GM12878 (cell line): Measurements from ENCODE around the gene DSG4. TPM values are rescaled to one million over a fixed set of nuclear protein-coding genes. Genes with fewer than 3 reads are reported as not detected.

ENCODE experiments used
- ATAC-seq: fragments of 200-7000 bp; cut with Tn5 transposase; 3 replicates; pipeline ENCODE4 v1.9.1; 2020; ENCODE audit warnings: mild to moderate bottlenecking, moderate library complexity
- BruUV-seq: library from RNA; stranded (reverse); fragments of 400-500 nt; replicated peaks from 2 replicates; lab custom pipeline; 2021; lab: Mats Ljungman, UMichigan
- CTCF ChIA-PET: fragments of 300-600 bp; sonication (Branson Sonifier 250); formaldehyde crosslinking; extraction: SDS; loops from one replicate; lab custom pipeline; 2021; ENCODE audit warnings: inconsistent platforms; lab: Yijun Ruan, JAX
- POLR2A ChIA-PET: fragments of 350-600 bp; formaldehyde crosslinking; extraction: SDS; loops from one replicate; lab custom pipeline; 2021; ENCODE audit warnings: inconsistent platforms; lab: Charles Lee
- RAD21 ChIA-PET: fragments of 300-600 bp; sonication (Branson Sonifier 250); formaldehyde crosslinking; loops from one replicate; lab custom pipeline; 2023; ENCODE audit warnings: antibody characterized with exemption; ENCODE audit not compliant: unreplicated experiment; lab: Charles Lee
- SMC1A ChIA-PET: fragments of 300-600 bp; sonication (Branson Sonifier 250); formaldehyde crosslinking; loops from one replicate; lab custom pipeline; 2023; ENCODE audit not compliant: unreplicated experiment, uncharacterized antibody; lab: Charles Lee
- DNase-seq: peaks from one replicate; pipeline ENCODE4 v3.0.0-alpha.2; 2011; ENCODE audit warnings: low read depth, low spot score
- FAIRE-seq: peaks from 3 replicates; lab custom pipeline; 2011; peaks lifted over from hg19 to GRCh38; lab: Jason Lieb, UNC
- H2AFZ ChIP-seq: 2 replicates; pipeline ENCODE4 v1.6.0; 2011; ENCODE audit warnings: low read depth, low read length, control low read depth; ENCODE audit not compliant: control insufficient read depth
- H3K27ac ChIP-seq: 2 replicates; pipeline ENCODE4 v1.5.1; 2011; ENCODE audit warnings: control low read depth; ENCODE audit not compliant: control insufficient read depth, insufficient read depth
- H3K27me3 ChIP-seq, 2 experiments: replicated peaks in 1 of 2; 2 replicates each; pipeline versions ENCODE4 v1.6.0 to v1.6.1; 2011; ENCODE audit warnings: low read length in 1 of 2; ENCODE audit not compliant: control insufficient read depth in 2 of 2, insufficient read depth in 2 of 2
- H3K36me3 ChIP-seq, 2 experiments: 2 replicates each; pipeline ENCODE4 v1.5.1; 2011; ENCODE audit warnings: low read length in 1 of 2; ENCODE audit not compliant: control insufficient read depth in 2 of 2, insufficient read depth in 2 of 2
- H3K4me1 ChIP-seq: 2 replicates; pipeline ENCODE4 v1.6.1; 2011; ENCODE audit warnings: mild to moderate bottlenecking, low read length, moderate library complexity, mixed read lengths; ENCODE audit not compliant: control insufficient read depth, insufficient read depth
- H3K4me2 ChIP-seq: 2 replicates; pipeline ENCODE4 v1.6.0; 2011; ENCODE audit warnings: control low read depth; ENCODE audit not compliant: control insufficient read depth, insufficient read depth
- H3K4me3 ChIP-seq: fragments of 200-600 bp; sonication (generic); 2 replicates; pipeline ENCODE4 v1.5.1; 2016
- H3K79me2 ChIP-seq: 2 replicates; pipeline ENCODE4 v1.6.0; 2011; ENCODE audit warnings: low read length; ENCODE audit not compliant: control insufficient read depth, insufficient read depth
- H3K9ac ChIP-seq: 2 replicates; pipeline ENCODE4 v1.8.0; 2011; ENCODE audit warnings: low read length, control low read depth, mixed read lengths; ENCODE audit not compliant: control insufficient read depth, insufficient read depth
- H3K9me3 ChIP-seq: replicated peaks from 3 replicates; pipeline ENCODE4 v1.5.1; 2011; ENCODE audit warnings: mild to moderate bottlenecking, low read length; ENCODE audit not compliant: control insufficient read depth, insufficient read depth
- H4K20me1 ChIP-seq: 2 replicates; pipeline ENCODE4 v1.6.0; 2011; ENCODE audit not compliant: control insufficient read depth, insufficient read depth
- ASH2L ChIP-seq: fragments of 300-600, 200-600 bp; sonication (generic); IDR thresholded peaks from 2 replicates; pipeline ENCODE4 v1.6.1; 2017; ENCODE audit warnings: low read depth, mild to moderate bottlenecking, borderline replicate concordance
- BCL11A ChIP-seq: IDR thresholded peaks from 2 replicates; pipeline ENCODE4 v1.6.1; 2011; ENCODE audit warnings: low read depth, low read length
- BRCA1 ChIP-seq: IDR thresholded peaks from 2 replicates; pipeline ENCODE4 v1.6.1; 2011; ENCODE audit warnings: low read depth, low read length, improper control_type of control experiment
- CBX3 ChIP-seq: fragments of 200-600 bp; sonication (generic); IDR thresholded peaks from 2 replicates; pipeline ENCODE4 v1.6.1; 2016; ENCODE audit warnings: low read depth, borderline replicate concordance
- EGR1 ChIP-seq, 2 experiments: IDR thresholded peaks; 1 replicate in 1 of 2; 2 replicates in 1 of 2; pipeline ENCODE4 v1.6.1; 2011 to 2012; ENCODE audit warnings: low read depth in 2 of 2, low read length in 2 of 2, borderline replicate concordance in 1 of 2, mild to moderate bottlenecking in 1 of 2, moderate library complexity in 1 of 2
- FOS ChIP-seq: IDR thresholded peaks from 3 replicates; pipeline ENCODE4 v1.6.1; 2011; ENCODE audit warnings: borderline replicate concordance; ENCODE audit not compliant: insufficient read length; ENCODE audit errors: extremely low read depth
- LARP7 ChIP-seq: fragments of 450-650 bp; IDR thresholded peaks from 2 replicates; pipeline ENCODE4 v1.6.1; 2017; ENCODE audit warnings: mild to moderate bottlenecking
- MYB ChIP-seq: fragments of 150-350 bp; IDR thresholded peaks from 2 replicates; pipeline ENCODE4 v1.6.1; 2014; ENCODE audit warnings: mild to moderate bottlenecking, low read depth, low read length, borderline replicate concordance
- PAX5 ChIP-seq: IDR thresholded peaks from 2 replicates; pipeline ENCODE4 v1.6.1; 2011; ENCODE audit warnings: low read depth, low read length, borderline replicate concordance
- RBBP5 ChIP-seq: fragments of 200-600 bp; sonication (generic); conservative IDR thresholded peaks from 2 replicates; pipeline ENCODE4 v1.6.1; 2016
- SMC3 ChIP-seq: IDR thresholded peaks from 2 replicates; pipeline ENCODE4 v1.6.1; 2011; ENCODE audit warnings: low read length, improper control_type of control experiment, borderline replicate concordance
- SP1 ChIP-seq: IDR thresholded peaks from one replicate; pipeline ENCODE4 v1.6.1; 2011; ENCODE audit warnings: low read depth, low read length
- TCF7 ChIP-seq: IDR thresholded peaks from 2 replicates; pipeline ENCODE4 v1.6.1; 2014; ENCODE audit warnings: antibody characterized with exemption, borderline replicate concordance
- ZNF217 ChIP-seq: fragments of 450-650 bp; IDR thresholded peaks from 2 replicates; pipeline ENCODE4 v1.6.1; 2017; ENCODE audit warnings: antibody characterized with exemption, mild to moderate bottlenecking
- in situ Hi-C: fragments of 300-500 bp; cut with MboI; formaldehyde crosslinking; loops from 9 replicates; pipeline ENCODE4 v1.14.3; 2018; ENCODE audit warnings: mixed read lengths
- intact Hi-C: fragments of 100-400 bp; cut with micrococcal nuclease; formaldehyde crosslinking; loops from one replicate; pipeline ENCODE4 v1.14.2; 2022; ENCODE audit not compliant: unreplicated experiment
- polyA plus RNA-seq, 11 experiments: library from polyadenylated mRNA; depleted of rRNA in 4 of 11; unstranded in 6 of 11; stranded (reverse) in 5 of 11; fragments of >200 nt; fragmentation: Nextera tagmentation in 4 of 11; fragmentation: Illumina TruSeq in 1 of 11; extraction: Ambion mirVana in 4 of 11; extraction: Trizol in 1 of 11; gene quantifications; 1 replicate in 1 of 11; 2 replicates in 10 of 11; pipeline versions ENCODE4 v1.2.1 to v1.2.3, GENCODE V29; 2011 to 2016; ENCODE audit warnings: inconsistent platforms in 2 of 11, missing spikeins in 2 of 11, low read depth in 1 of 11
- total RNA-seq, 4 experiments: library from RNA; depleted of rRNA in 3 of 4; stranded (reverse); fragments of >200 nt in 3 of 4; fragmentation: Illumina TruSeq in 1 of 4; extraction: Trizol in 1 of 4; gene quantifications; 2 replicates each; pipeline versions ENCODE4 v1.2.1 to v1.2.3, GENCODE V29; 2013 to 2021
- TF ChIP-seq, protein P1 (sequence below): IDR thresholded peaks from 2 replicates; pipeline ENCODE4 v1.6.1; 2011; ENCODE audit warnings: borderline replicate concordance, low read depth, mild to moderate bottlenecking, moderate library complexity, mixed read lengths, low read length; ENCODE audit not compliant: insufficient read depth; ENCODE audit errors: extremely low read length
- TF ChIP-seq, protein P2 (sequence below): IDR thresholded peaks from 2 replicates; pipeline ENCODE4 v1.6.1; 2012; ENCODE audit warnings: low read depth, low read length, improper control_type of control experiment
- TF ChIP-seq, protein P3 (sequence below): IDR thresholded peaks from 2 replicates; pipeline ENCODE4 v1.6.1; 2011; ENCODE audit warnings: mild to moderate bottlenecking, low read depth, low read length, moderate library complexity; ENCODE audit not compliant: insufficient replicate concordance
- TF ChIP-seq, protein P4 (sequence below), 3 experiments: IDR thresholded peaks in 2 of 3; conservative IDR thresholded peaks in 1 of 3; 2 replicates each; pipeline ENCODE4 v1.5.1; 2011; ENCODE audit warnings: low read depth in 3 of 3, low read length in 3 of 3, mild to moderate bottlenecking in 3 of 3, control low read depth in 2 of 3, moderate library complexity in 2 of 3, inconsistent platforms in 1 of 3, mixed read lengths in 1 of 3; ENCODE audit not compliant: control insufficient read depth in 2 of 3, insufficient read depth in 1 of 3; ENCODE audit errors: extremely low read depth in 1 of 3

DSG4 gene
- total and polyA plus RNA-seq, 10 of the 15 experiments (the other 5 are each of a cell fraction or from before 2014, with no cell fraction given) = 0.07 to 0.59 (median 0.17) TPM; not detected in 1

DNA sequence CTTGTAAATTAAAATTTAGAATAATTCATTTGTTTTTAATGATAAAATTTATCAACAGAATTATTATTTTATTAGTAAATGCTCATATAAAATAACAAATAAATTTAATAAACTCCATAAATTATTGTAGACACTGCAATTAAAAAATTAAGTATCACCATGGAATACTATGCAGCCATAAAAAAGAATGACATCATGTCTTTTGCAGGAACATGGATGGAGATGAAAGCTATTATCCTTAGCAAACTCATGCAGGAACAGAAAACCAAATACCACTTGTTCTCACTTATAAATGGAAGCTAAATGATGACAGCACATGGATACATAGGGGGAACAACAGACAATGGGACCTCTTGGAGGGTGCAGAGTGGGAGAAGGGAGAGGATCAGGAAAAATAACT, 41.3 kb downstream of the DSG4 start:
- ChIA-PET SMC1A (interaction anchor here (0.9 to 1.0 kb wide), 2 partner anchors 13 to 83 kb away, joined by 3 to 5 read pairs; no protein-coding TSS in a partner anchor), CTCF (interaction anchor here (0.6 to 2.7 kb wide), 3 partner anchors 7 to 250 kb away, joined by 3 to 8 read pairs (median 3); no protein-coding TSS in a partner anchor), RAD21 (no interaction called here), POLR2A (no interaction called here)
- intact Hi-C loops = no loop called here
- Histone ChIP-seq H3K4me1 (no peaks in the 10 kb centered on the region), H4K20me1 (no peaks in the 10 kb centered on the region), H3K79me2 (no peaks in the 10 kb centered on the region), H3K4me3 (no peak overlapping the region), H3K9ac (no peak overlapping the region), H2AFZ (no peak overlapping the region), H3K36me3 (no peaks in the 10 kb centered on the region), H3K4me2 (no peak overlapping the region), H3K9me3 (no peaks in the 10 kb centered on the region), H3K27ac (no peak overlapping the region), H3K27me3 (no peaks in the 10 kb centered on the region)
- ATAC-seq = no peak
- DNase-seq = no peak
- in situ Hi-C loops = no loop called here
- FAIRE-seq = no peak
- no TSS peak for BruUV-seq
- TF ChIP-seq, protein P1, sequence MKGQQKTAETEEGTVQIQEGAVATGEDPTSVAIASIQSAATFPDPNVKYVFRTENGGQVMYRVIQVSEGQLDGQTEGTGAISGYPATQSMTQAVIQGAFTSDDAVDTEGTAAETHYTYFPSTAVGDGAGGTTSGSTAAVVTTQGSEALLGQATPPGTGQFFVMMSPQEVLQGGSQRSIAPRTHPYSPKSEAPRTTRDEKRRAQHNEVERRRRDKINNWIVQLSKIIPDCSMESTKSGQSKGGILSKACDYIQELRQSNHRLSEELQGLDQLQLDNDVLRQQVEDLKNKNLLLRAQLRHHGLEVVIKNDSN = no peak
- TF ChIP-seq LARP7 (no peak), ASH2L (no peak), RBBP5 (no peak), SMC3 (no peak), PAX5 (no peak), BRCA1 (no peak), TCF7 (no peak), MYB (no peak), EGR1 (IDR thresholded peaks at IDR 0.05; ENCODE audit: borderline replicate concordance in 1 of 2, low read depth in 2 of 2, low read length in 2 of 2) (no peak), SP1 (no peak), BCL11A (no peak), FOS (no peak), ZNF217 (no peak), CBX3 (no peak)
- TF ChIP-seq, protein P2, sequence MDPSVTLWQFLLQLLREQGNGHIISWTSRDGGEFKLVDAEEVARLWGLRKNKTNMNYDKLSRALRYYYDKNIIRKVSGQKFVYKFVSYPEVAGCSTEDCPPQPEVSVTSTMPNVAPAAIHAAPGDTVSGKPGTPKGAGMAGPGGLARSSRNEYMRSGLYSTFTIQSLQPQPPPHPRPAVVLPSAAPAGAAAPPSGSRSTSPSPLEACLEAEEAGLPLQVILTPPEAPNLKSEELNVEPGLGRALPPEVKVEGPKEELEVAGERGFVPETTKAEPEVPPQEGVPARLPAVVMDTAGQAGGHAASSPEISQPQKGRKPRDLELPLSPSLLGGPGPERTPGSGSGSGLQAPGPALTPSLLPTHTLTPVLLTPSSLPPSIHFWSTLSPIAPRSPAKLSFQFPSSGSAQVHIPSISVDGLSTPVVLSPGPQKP = no peak
- TF ChIP-seq, protein P3, sequence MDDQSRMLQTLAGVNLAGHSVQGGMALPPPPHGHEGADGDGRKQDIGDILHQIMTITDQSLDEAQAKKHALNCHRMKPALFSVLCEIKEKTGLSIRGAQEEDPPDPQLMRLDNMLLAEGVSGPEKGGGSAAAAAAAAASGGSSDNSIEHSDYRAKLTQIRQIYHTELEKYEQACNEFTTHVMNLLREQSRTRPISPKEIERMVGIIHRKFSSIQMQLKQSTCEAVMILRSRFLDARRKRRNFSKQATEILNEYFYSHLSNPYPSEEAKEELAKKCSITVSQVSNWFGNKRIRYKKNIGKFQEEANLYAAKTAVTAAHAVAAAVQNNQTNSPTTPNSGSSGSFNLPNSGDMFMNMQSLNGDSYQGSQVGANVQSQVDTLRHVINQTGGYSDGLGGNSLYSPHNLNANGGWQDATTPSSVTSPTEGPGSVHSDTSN = no peak
- TF ChIP-seq, protein P4, sequence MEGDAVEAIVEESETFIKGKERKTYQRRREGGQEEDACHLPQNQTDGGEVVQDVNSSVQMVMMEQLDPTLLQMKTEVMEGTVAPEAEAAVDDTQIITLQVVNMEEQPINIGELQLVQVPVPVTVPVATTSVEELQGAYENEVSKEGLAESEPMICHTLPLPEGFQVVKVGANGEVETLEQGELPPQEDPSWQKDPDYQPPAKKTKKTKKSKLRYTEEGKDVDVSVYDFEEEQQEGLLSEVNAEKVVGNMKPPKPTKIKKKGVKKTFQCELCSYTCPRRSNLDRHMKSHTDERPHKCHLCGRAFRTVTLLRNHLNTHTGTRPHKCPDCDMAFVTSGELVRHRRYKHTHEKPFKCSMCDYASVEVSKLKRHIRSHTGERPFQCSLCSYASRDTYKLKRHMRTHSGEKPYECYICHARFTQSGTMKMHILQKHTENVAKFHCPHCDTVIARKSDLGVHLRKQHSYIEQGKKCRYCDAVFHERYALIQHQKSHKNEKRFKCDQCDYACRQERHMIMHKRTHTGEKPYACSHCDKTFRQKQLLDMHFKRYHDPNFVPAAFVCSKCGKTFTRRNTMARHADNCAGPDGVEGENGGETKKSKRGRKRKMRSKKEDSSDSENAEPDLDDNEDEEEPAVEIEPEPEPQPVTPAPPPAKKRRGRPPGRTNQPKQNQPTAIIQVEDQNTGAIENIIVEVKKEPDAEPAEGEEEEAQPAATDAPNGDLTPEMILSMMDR (IDR thresholded peaks at IDR 0.05 in 2 of 3, conservative IDR thresholded peaks at IDR 0.05 in 1 of 3; ENCODE audit: control insufficient read depth in 2 of 3, extremely low read depth in 1 of 3, insufficient read depth in 1 of 3, low read depth in 3 of 3, low read length in 3 of 3) = no peak
